Measurements from ENCODE around the gene LPP. TPM values are rescaled to one million over a fixed set of nuclear protein-coding genes. Genes with fewer than 3 reads are reported as not detected.

LPP gene
- polyA plus RNA-seq, 2 of the 4 experiments (the other 2 are of a cell fraction) = 11.0 to 30.8 TPM

DNA sequence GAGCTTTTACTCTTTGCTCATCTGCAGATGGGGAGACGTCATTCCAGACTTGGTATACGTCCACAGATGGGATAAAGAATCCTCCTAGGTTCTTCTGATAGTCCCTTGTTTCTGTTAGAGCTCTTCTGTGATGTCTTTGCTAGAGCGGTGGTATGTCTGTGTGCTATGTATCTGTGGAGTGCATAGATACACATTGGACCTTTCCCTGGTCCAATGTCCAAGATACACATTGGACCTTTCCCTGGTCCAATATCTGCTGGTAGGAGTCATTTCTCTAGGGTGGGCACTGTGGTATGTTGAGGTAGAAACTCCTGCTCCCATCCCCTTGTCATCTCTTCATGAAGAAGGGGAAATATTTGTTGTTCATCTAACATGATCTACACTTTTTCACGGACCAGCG lies 47.5 kb upstream of the LPP start:
- CTCF ChIA-PET = no interaction called here
- H3K4me3 ChIP-seq = no peak overlapping the region
- WGBS (ENCODE audit: missing lambda C conversion rate) = 79% methylated on average over 5 of the region's 5 CpGs
- no peak overlapping the region for H3K4me2 ChIP-seq
- DNase-seq (ENCODE audit: low read depth in 1 of 2, low spot score in 1 of 2) (no peak), ATAC-seq (no peak), FAIRE-seq (no peak)
- POLR2A ChIA-PET = no interaction called here
- no peaks in the 10 kb centered on the region for H3K4me1 ChIP-seq
- H3K9me3 ChIP-seq = no peaks in the 10 kb centered on the region
- no peak for TF ChIP-seq JUN (IDR thresholded peaks at IDR 0.05)
- TF ChIP-seq NPAS2 (CRISPR knock-in tag; IDR thresholded peaks at IDR 0.05; ENCODE audit: borderline replicate concordance) = no peak
- TF ChIP-seq EP300 (IDR thresholded peaks at IDR 0.05) = no peak
- no peak overlapping the region for H3K27ac ChIP-seq

DNA sequence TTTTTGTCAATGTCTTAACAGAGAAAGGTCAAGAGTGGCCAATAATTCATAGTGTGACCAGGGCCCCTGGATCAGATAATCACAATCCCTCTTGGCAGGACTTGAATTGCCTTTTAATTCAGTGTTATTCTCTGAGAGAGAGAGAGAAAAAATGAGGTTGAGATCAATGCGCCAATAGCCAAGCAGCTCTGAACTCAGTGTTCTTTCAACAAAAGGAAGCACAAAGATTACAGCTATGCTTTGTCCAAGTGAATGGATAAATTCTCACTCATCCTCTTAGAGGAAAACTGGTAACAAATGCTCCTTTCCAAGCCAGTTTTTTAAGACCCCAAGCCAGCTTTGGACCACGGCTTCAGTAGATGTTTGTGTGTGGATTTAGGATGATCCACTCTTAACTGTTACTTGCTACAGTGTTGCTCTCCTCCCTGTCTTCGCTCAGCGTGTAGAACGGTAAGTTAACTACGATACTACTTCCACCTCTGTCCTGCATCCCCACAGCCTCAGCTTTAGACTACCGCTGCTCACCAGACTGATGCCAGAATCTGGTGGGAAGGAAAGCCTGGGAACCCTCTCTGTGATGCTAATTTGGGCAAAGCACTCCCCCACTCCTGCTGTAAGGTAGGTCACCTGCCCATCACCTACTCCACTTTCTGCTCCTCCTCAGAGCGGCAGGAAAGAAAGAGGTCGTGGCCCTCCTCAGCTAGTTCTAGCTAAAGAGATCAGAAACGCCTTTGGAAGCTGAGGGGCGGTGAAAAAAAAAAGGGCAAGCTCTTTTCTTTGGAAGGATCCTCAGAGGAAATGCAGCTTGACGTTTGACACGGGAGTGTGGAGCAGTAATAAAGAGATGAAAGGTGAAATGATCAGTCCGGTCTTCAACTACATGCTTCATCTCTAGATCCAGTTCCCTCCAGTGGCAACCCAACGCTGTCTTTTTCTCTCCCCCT lies 46.8 kb upstream of the LPP start:
- TF ChIP-seq, protein P1, sequence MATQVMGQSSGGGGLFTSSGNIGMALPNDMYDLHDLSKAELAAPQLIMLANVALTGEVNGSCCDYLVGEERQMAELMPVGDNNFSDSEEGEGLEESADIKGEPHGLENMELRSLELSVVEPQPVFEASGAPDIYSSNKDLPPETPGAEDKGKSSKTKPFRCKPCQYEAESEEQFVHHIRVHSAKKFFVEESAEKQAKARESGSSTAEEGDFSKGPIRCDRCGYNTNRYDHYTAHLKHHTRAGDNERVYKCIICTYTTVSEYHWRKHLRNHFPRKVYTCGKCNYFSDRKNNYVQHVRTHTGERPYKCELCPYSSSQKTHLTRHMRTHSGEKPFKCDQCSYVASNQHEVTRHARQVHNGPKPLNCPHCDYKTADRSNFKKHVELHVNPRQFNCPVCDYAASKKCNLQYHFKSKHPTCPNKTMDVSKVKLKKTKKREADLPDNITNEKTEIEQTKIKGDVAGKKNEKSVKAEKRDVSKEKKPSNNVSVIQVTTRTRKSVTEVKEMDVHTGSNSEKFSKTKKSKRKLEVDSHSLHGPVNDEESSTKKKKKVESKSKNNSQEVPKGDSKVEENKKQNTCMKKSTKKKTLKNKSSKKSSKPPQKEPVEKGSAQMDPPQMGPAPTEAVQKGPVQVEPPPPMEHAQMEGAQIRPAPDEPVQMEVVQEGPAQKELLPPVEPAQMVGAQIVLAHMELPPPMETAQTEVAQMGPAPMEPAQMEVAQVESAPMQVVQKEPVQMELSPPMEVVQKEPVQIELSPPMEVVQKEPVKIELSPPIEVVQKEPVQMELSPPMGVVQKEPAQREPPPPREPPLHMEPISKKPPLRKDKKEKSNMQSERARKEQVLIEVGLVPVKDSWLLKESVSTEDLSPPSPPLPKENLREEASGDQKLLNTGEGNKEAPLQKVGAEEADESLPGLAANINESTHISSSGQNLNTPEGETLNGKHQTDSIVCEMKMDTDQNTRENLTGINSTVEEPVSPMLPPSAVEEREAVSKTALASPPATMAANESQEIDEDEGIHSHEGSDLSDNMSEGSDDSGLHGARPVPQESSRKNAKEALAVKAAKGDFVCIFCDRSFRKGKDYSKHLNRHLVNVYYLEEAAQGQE (IDR thresholded peaks at IDR 0.05) = no peak
- no peak for TF ChIP-seq ZFP36 (IDR thresholded peaks at IDR 0.05; ENCODE audit: borderline replicate concordance, partially characterized antibody)
- TF ChIP-seq HEYL (CRISPR knock-in tag; IDR thresholded peaks at IDR 0.05) = no peak
- no peak for TF ChIP-seq CBX8 (IDR thresholded peaks at IDR 0.05)
- Histone ChIP-seq H3K27ac (no peak overlapping the region), H3K4me3 (no peak overlapping the region), H3K9me3 (no peaks in the 10 kb centered on the region), H3K4me2 (no peak overlapping the region), H3K4me1 (no peaks in the 10 kb centered on the region)
- FAIRE-seq (no peak), ATAC-seq (no peak), DNase-seq (ENCODE audit: low read depth in 1 of 2, low spot score in 1 of 2) (no peak)
- WGBS (ENCODE audit: missing lambda C conversion rate) = 74% methylated on average over 15 of the region's 15 CpGs
- ChIA-PET CTCF (no interaction called here), POLR2A (no interaction called here)

DNA sequence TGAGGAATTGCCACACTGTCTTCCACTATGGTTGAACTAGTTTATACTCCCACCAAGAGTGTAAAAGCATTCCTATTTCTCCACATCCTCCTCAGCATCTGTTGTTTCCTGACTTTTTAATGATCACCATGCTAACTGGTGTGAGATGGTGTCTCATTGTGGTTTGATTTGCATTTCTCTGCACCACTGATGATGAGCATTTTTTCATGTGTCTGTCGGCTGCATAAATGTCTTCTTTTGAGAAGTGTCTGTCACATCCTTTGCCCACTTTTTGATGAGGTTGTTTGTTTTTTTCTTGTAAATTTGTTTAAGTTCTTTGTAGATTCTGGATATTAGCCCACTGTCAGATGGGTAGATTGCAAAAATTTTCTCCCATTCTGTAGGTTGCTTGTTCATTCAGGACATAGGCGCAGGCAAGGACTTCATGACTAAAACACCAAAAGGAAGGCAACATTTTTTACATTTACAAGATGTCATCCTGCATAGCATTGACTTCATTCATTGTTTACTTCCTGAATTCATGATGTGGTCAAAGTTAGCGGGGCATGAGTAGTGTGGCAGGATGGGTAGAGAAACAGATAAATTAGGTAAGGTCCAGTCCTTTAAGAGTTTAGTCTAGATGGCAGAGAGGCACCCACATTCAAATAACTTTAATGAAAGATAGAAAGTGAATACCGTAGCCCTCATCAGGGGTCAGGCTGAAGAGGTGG lies 45.1 kb upstream of the LPP start:
- no peak for ATAC-seq
- POLR2A ChIA-PET = no interaction called here
- 91% methylated on average over 4 of the region's 4 CpGs for WGBS (ENCODE audit: missing lambda C conversion rate)

More for the DNA sequence above, 45.1 kb upstream of the LPP start:
- TF ChIP-seq, protein P2, sequence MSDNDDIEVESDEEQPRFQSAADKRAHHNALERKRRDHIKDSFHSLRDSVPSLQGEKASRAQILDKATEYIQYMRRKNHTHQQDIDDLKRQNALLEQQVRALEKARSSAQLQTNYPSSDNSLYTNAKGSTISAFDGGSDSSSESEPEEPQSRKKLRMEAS (IDR thresholded peaks at IDR 0.05) = no peak
- TF ChIP-seq, protein P3, sequence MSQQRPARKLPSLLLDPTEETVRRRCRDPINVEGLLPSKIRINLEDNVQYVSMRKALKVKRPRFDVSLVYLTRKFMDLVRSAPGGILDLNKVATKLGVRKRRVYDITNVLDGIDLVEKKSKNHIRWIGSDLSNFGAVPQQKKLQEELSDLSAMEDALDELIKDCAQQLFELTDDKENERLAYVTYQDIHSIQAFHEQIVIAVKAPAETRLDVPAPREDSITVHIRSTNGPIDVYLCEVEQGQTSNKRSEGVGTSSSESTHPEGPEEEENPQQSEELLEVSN (IDR thresholded peaks at IDR 0.05; ENCODE audit: borderline replicate concordance, low read depth) = no peak
- TF ChIP-seq JUN (IDR thresholded peaks at IDR 0.05) (no peak), MAZ (IDR thresholded peaks at IDR 0.05; ENCODE audit: borderline replicate concordance, low read depth, low read length) (no peak), RARB (CRISPR knock-in tag; IDR thresholded peaks at IDR 0.05) (no peak), SREBF2 (IDR thresholded peaks at IDR 0.05) (no peak), JUNB (IDR thresholded peaks at IDR 0.05) (no peak), ESRRA (IDR thresholded peaks at IDR 0.05; ENCODE audit: borderline replicate concordance, low read length) (no peak), EHF (CRISPR knock-in tag; IDR thresholded peaks at IDR 0.05) (no peak), SMC3 (IDR thresholded peaks at IDR 0.05) (no peak), PHF8 (IDR thresholded peaks at IDR 0.05; ENCODE audit: borderline replicate concordance, low read depth) (no peak), ZFP36 (IDR thresholded peaks at IDR 0.05; ENCODE audit: borderline replicate concordance, partially characterized antibody) (no peak), HEYL (CRISPR knock-in tag; IDR thresholded peaks at IDR 0.05) (no peak), GATA3 (IDR thresholded peaks at IDR 0.05; ENCODE audit: borderline replicate concordance) (no peak)
- TF ChIP-seq, protein P4, sequence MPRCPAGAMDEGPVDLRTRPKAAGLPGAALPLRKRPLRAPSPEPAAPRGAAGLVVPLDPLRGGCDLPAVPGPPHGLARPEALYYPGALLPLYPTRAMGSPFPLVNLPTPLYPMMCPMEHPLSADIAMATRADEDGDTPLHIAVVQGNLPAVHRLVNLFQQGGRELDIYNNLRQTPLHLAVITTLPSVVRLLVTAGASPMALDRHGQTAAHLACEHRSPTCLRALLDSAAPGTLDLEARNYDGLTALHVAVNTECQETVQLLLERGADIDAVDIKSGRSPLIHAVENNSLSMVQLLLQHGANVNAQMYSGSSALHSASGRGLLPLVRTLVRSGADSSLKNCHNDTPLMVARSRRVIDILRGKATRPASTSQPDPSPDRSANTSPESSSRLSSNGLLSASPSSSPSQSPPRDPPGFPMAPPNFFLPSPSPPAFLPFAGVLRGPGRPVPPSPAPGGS (IDR thresholded peaks at IDR 0.05) = no peak
- TF ChIP-seq, protein P5, sequence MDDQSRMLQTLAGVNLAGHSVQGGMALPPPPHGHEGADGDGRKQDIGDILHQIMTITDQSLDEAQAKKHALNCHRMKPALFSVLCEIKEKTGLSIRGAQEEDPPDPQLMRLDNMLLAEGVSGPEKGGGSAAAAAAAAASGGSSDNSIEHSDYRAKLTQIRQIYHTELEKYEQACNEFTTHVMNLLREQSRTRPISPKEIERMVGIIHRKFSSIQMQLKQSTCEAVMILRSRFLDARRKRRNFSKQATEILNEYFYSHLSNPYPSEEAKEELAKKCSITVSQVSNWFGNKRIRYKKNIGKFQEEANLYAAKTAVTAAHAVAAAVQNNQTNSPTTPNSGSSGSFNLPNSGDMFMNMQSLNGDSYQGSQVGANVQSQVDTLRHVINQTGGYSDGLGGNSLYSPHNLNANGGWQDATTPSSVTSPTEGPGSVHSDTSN (IDR thresholded peaks at IDR 0.05) = no peak
- CTCF ChIA-PET = no interaction called here
- Histone ChIP-seq H3K4me1 (no peaks in the 10 kb centered on the region), H3K4me2 (no peak overlapping the region), H3K9me3 (no peaks in the 10 kb centered on the region), H3K4me3 (no peak overlapping the region), H3K27ac (no peak overlapping the region)
- DNase-seq (ENCODE audit: low read depth in 1 of 2, low spot score in 1 of 2) (no peak), FAIRE-seq (no peak)
